ENCODE data around the gene CLEC1A.

The CLEC1A gene, protein sequence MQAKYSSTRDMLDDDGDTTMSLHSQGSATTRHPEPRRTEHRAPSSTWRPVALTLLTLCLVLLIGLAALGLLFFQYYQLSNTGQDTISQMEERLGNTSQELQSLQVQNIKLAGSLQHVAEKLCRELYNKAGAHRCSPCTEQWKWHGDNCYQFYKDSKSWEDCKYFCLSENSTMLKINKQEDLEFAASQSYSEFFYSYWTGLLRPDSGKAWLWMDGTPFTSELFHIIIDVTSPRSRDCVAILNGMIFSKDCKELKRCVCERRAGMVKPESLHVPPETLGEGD

GRCh38 chr12:10098791-10099190 lies at the start of gene CLEC1A:
CLEC1A (minus strand) TSS chr12:10098985; CDS start chr12:10098922, 63 bp downstream.
- DNase-seq (ENCODE audit: low read depth): no peak

GRCh38 chr12:10147714-10148403 lies 49.1 kb upstream of the CLEC1A start:
- DNase-seq (ENCODE audit: low read depth): no peak

DNA sequence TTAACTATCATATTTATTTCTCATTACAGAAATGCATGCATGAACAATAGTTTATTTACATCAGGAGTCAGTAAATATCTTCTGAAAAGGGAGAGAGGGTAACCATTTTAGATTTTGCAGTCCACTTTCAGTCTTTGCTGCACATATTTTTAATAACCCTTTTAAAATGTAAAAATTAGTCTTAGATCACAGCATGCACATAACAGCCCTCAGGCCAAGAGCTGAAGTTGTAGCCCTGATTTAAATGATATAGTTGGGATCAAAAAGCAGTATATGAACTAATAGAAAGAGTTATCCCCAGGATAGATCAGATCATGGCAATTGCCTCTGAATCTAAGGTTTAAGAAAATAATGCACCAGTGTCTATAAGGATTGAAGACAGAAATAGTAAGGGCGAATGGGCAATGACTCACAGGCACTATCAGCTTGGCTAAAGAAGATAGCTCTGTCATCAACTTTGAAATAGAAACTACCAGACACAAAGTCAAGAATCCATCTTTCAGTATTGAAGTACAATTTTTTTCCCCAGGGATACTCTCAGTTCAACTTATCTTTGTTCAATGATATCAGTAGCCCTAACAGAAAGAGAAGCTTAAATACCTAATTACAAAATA lies 44.3 kb upstream of the CLEC1A start:
- no peak for DNase-seq (ENCODE audit: low read depth)

DNA sequence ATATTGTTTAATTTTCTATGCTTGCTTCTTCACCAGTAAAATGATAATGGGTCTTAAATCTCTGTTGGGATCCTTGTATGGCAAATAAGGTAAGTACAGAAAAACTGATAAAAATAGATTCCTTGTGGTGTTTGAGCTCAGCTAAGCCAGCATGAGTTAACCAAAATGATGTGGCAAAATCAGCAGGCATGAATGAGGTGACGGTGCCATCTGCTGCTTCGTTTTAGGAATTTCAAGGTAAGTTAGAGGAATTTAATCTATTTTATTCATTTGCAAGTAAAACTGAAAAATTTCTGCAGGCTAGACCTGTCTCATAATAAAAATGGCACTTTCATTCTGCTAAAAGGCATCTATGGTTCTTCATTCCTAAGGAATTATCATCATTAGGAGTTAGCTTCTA lies 41.2 kb upstream of the CLEC1A start:
- peak; percentile 14 for DNase-seq (ENCODE audit: low read depth)

GRCh38 chr12:10136637-10137205 lies 37.9 kb upstream of the CLEC1A start:
- DNase-seq (ENCODE audit: low read depth): no peak

DNA sequence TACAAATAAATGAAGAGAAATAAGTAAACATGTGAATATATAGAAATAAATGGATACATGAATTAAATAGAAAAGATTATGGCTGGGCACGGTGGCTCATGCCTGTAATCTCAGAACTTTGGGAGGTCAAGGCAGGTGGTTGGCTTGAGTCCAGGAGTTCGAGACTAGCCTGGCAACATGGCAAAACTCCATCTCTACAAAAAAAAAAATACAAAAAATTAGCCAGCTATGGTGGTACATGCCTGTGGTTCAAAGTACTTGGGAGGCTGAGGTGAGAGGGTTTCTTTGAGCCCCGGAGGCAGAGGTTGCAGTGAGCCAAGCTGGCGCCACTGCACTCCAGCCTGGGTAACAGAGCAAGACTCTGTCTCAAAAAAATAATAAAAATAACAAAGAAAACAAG lies 36.3 kb upstream of the CLEC1A start:
- DNase-seq (ENCODE audit: low read depth): no peak

GRCh38 chr12:10132850-10133370 lies 34.1 kb upstream of the CLEC1A start:
- no peak for DNase-seq (ENCODE audit: low read depth)

DNA sequence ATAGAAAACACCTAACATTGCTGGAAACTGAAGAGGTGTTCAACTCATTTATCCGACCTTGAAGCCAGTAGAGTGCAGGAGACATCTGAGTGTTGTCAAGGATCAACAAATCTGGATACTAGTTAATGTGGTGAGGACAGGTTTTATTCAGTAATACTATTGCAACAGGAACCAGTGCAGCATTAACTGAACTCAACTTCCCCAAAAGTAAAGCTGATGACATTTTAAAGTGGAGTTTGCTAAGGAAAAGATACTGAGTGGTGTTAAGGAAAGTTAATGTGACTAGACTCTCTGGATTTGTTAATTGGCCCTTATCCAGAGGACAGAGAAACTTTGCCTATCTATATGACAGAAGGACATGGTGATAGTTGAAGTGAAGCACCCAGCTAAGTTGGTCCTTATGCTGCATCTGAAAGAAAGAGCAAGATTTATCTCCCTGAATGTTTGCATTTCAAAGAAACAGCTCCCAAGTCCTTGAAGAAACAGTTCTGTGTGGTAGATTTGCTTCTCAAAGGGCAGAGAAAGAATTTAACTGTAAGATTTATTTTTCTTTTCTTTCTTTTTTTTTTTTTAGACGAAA lies 32.4 kb upstream of the CLEC1A start:
- DNase-seq (ENCODE audit: low read depth): no peak

GRCh38 chr12:10130042-10130441 lies 31.3 kb upstream of the CLEC1A start, which contains the start of gene CLEC7A:
CLEC7A (minus strand) TSS chr12:10130199; CDS start chr12:10130082, 117 bp downstream.
- DNase-seq (ENCODE audit: low read depth): no peak

GRCh38 chr12:10128687-10129086 lies 29.9 kb upstream of the CLEC1A start:
- no peak for DNase-seq (ENCODE audit: low read depth)

- no peak for DNase-seq (ENCODE audit: low read depth)
Measured at GRCh38 chr12:10126413-10126812, 27.6 kb upstream of the CLEC1A start.

GRCh38 chr12:10122689-10123088 lies 23.9 kb upstream of the CLEC1A start:
- DNase-seq (ENCODE audit: low read depth): no peak

DNA sequence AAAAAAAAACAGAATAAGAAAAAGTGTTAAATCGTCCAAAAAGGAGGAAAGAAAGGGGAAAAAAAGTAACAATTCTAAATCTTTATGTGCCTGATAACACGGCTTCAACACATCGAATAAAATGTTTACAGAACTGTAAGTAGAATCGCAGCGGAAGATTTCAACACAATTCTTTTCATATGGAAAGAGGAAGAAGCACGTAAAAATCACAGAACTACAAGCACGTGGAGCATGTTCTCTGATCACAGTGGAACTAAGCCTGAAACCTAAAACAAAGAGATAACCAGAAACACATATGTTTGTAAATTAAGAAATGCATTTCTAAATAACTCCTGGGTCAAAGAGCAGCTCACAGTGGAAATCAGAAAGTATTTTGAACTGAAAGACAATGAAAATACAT lies 22.5 kb upstream of the CLEC1A start:
- DNase-seq (ENCODE audit: low read depth): no peak

GRCh38 chr12:10119066-10119465 lies 20.3 kb upstream of the CLEC1A start:
- DNase-seq (ENCODE audit: low read depth): no peak

DNA sequence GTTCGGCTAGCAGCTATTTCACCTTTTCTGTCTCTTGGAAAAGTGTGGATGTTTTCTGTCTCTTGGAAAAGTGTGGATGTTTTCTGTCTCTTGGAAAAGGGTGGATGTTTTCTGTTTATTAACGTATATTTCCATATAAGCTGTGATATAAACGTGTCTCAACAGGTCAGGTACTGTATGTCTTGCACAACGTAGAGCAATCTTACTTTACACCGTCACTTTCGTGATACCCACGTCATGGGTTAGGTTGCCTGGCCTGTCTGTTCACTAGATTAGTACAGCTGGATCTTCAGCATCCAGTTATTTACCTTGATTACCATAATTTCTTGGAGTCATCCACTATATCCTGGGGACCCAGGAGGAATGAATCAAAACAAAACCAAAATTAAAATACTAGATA lies 17.1 kb upstream of the CLEC1A start:
- DNase-seq (ENCODE audit: low read depth): no peak

GRCh38 chr12:10115311-10115710 lies 16.5 kb upstream of the CLEC1A start:
- DNase-seq (ENCODE audit: low read depth): no peak

- no peak for DNase-seq (ENCODE audit: low read depth)
Measured at GRCh38 chr12:10113920-10114319, 15.1 kb upstream of the CLEC1A start.

DNA sequence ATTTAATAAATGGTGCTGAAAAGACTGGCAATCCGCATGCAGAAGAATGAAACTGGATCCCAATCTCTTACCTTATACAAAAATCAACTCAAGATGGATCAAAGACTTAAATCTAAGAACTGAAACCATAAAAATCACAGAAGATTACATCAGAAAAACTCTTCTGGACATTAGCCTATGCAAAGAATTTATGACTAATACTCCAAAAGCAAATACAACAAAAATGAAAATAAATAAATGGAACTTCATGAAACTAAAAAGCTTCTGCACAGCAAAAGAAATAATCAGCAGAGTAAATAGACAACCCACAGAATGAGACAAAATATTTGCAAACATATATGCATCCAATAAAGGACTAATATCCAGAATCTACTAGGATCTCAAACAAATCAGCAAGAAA lies 14.3 kb upstream of the CLEC1A start:
- no peak for DNase-seq (ENCODE audit: low read depth)

GRCh38 chr12:10111451-10111850 lies 12.7 kb upstream of the CLEC1A start:
- DNase-seq (ENCODE audit: low read depth): no peak

GRCh38 chr12:10110256-10110844 lies 11.6 kb upstream of the CLEC1A start:
- DNase-seq (ENCODE audit: low read depth): no peak

GRCh38 chr12:10102322-10102721 lies 3.5 kb upstream of the CLEC1A start:
- DNase-seq (ENCODE audit: low read depth): no peak

DNA sequence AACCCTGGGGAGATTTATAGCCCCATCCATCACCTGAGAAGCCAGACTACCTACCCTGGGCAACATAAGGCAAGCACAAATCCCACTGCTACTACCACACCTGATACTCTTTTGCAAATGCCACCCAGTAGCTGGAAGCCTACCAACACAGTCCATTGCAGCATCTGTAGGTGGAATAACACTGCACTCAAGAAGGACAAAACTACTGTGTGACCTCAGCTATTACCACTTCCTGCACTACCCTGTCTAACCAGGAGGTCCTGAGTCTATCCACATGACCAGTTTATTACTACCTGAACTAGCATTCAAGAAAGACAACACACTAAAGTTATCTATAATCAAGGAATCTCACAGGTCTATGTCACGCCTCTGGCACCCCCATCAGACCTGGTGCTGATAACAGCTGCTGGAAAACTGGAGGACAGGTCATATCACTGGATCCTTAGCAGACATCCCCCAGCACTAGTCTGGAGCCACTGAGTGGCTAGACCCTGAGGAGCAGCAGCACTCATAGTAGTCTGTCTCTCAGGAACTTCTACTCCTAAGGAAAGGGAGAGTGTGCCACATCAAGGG lies 2.9 kb upstream of the CLEC1A start:
- DNase-seq (ENCODE audit: low read depth): no peak
